Activated CD8-positive, alpha-beta memory T cell treated with anti-CD3 and anti-CD28 coated beads, Interleukin-2, amount 50 U/mL, for 24 hours (primary cell): ENCODE measurements around the gene SNX33.

ENCODE experiments used
- DNase-seq: peaks from one replicate; pipeline ENCODE4 v3.0.0-alpha.2; 2020; ENCODE audit errors: extremely low read depth

The SNX33 gene

DNA sequence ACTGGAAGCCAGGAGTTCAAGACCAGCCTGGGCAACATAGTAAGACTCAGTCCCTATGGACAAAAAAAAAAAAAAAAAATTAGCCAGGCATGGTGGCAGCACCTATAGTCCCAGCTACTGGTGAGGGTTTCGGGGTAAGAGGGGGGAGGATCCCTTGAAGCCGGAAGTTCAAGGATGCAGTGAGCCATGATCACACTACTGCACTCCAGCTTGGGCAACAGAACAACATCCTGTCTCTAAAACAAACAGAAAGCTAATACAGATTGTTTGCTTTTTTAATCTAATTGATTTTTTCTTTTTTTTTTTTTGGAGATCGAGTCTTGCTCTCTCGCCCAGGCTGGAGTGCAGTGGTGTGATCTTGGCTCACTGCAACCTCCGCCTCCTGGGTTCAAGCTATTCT is 6.1 kb upstream of the SNX33 start:
- no peak for DNase-seq

DNA sequence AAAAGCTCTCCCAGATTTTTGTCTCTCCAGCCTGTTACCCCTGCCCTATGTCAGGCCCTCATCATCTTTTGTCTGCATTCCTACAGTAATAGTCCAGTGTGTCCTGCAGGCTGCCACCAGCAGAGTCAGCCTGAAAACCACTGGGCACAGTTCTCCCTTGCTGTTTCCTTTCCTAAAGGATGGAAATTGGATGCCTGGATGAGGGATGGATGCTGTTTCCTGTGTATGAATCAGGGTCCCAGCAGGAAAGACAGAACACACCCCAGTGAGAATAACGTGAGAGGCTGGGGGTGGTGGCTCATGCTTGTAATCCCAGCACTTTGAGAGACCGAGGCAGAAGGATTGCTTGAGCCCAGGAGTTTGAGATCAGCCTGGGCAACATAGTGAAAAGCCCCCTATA is 3.3 kb upstream of the SNX33 start:
- no peak for DNase-seq

DNA sequence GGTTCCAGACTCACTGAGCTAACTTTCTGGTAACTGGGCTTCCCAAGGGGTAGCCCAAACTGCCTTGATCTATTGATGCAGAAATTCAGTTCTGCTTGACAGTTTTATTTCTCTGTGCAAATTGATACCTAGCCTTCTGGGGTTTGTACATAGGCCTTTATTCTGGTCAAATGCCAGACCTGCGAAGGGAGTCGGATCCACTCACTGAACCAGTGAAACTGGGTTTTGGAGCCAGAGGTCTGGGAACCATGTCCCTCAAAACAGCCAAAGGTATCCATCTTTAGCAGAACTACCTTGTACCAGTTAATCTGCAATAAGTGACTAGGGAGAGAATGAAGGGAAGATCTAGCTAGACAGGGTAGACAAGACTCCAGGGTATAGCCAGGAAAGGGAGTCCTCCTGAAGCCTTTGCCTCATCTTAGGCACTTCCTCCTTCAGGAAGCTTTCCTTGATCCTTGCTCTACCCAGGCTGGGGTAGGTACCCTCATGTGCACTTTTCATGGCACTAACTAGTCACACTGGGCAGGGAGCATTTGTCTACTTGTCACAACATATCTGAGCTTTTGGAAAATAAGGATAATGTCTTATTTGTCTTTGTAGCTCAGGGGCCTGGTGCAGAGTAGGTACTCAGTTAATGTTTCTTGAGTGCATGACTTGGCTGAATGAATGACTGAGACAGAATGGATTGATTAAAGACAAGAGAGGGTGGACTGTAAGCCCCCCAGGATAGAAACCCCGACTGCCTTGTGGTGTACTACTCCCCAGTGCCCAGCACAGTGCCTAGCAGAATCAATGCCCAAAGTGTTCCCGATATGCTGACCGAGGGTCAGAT is 1.4 kb upstream of the SNX33 start:
- no peak for DNase-seq

DNA sequence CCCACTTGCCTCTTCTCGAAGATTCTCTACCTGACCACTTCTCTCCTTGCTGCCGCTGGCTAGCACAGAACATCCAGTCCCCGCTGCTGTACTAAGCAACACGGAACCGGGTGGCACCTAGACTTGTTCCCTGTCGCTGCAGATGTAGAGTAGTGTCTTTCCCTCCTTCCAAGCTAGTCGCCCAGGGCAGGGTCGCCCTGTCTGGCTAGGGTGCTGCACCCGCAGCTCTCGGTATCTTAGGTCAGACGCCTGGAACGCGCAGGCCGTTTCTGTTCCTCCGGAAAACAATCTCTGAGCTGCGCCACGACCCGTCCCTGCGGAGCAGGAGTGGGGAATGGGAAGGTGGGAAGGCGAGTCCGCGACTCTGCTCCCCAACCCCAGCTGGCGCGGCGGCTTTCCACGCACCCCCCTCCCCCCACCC is 758 bp upstream of the SNX33 start:
- DNase-seq: no peak

DNA sequence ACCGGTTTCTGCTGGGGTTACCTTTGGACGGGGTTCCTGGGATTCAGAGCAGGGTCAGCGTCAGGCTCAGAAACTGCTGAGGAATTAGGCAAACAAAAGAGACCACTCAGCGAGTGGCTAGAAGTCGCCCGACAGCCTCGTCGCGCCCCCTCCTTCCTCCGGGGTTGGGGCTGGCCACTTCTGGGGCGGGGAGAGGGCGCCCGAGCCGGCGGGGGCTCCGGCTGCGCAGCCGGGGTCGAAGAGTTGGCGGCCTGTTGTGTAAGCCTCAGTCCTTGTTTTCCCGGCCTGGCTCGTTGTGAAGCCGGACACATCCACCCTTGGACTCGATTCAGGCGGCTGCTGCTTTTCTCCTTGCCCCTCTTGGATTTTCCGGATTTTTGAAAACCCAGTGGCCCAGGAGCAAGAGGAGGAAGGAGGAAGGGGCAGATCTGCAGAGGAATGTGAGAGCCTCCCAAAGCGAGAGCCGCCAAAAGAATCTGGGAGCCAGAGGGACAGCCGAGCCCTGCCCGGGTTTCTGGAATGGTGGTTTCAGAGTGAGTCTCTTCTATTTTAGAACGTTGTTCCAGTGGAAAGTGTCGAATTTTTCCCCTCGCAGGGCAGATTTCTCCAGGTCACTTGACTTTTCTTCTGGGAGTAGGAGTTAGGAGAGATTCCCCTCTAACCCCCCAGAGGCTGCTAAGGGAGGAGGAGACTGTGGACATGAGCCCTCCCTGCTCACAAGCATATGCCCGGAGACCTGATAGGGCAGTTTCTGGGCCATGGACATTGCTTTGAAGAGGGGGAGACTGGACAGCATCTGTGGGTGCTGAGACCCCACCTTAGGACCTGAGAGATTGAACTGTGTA is 666 bp downstream of the SNX33 start:
- DNase-seq: no peak

- no peak for DNase-seq
Measured at GRCh38 chr15:75649045-75649761, 1.5 kb downstream of the SNX33 start.

- DNase-seq: no peak
Measured at GRCh38 chr15:75649848-75650247, 2.1 kb downstream of the SNX33 start.

DNA sequence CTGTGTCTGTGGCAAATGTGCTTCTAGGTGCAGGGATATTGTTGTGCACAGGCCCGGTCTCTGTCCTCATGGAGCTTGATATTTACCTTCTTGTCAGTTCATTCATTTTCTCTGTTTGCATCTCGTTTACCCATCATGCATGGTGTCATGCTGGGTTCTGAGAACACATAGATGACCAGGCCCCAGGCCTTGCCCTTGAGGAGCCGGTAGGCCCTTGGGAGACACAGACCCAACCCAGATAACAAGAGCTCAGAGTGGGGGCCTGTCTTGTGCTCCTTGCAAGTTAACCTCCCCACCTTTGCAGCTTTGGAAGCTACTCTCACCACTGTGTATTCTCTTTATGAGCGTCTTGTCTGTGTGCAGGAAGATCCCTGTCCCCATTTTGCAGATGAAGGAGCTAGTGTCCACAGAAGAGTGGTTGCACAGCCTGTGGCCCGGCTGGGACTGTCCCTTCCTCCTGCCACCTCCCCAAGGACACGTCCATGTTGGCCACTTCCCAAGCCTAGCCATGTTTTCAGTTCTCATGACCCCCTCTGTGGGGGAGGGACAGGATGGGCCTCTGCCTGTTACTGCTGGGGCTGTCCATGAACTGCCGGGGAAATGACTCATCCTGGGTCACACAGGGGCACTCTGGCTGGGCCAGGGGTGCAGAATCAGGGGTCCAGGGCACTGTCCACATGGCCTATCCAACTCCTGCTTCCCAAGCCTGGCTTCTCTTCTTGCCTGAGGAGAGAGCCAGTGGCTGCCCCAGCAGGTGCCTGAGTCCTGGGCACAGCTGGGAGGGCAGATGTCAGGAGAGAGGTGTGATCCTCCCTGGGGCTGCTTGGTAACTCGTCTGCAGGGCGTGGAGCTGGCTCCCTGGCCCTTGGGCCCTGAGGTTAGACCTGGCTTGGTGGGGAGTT is 3.4 kb downstream of the SNX33 start:
- DNase-seq: no peak

- no peak for DNase-seq
Measured at GRCh38 chr15:75651810-75652543, 4.3 kb downstream of the SNX33 start.

- no peak for DNase-seq
Measured at GRCh38 chr15:75653347-75653913, 5.7 kb downstream of the SNX33 start.

DNA sequence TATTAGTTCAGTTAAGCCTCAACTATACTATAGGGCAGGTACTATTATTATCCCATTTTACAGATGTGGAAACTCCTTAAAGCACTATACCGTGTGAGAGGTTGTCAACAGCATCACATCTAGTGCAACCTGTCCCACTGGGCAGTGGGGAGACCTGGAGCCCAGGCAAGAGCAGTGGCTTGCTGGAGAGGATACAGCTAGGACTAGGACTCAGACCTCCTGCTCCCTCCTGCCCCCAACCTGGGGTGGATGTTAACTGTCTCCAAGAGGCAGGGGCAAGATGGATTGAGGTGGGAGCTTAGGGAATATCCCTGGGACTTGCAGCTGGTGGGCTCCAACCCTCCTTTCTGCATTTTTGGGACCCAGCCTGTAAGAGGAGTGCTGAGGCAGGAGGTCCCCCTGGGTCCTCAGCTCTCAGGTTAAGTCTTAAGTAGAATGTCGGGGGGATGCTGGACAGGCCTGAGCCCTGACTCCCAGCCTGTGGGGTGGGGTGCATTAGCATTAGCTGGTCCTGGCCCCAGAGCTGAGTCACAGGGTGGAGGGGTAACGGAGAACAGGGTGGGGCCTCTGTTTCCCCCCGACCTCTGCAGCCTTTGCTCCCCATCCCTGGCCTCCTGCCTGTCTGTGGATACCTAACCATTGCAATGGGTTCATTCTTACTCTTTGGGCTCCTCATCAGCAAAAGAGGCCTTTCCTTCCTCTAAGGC is 6.6 kb downstream of the SNX33 start:
- no peak for DNase-seq

DNA sequence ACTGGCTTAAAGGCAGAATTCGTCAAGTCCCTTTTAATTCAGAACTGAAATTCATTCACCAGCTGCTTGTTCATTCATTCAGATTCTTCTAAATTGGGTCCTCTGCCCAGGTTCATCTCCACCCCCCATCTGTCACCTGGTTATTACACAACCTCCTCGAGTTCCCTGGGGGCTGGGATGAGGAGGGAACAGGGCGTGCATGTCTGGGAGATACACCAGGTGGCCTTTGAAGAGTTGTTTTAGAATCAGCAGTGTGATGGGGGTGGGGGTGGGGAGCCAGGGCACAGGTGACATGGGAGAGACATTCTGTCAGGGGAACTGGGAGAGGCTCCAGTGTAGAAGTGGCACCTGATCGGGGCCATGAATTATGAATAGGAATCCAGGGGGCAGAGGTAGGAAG is 8.2 kb downstream of the SNX33 start:
- DNase-seq: no peak

DNA sequence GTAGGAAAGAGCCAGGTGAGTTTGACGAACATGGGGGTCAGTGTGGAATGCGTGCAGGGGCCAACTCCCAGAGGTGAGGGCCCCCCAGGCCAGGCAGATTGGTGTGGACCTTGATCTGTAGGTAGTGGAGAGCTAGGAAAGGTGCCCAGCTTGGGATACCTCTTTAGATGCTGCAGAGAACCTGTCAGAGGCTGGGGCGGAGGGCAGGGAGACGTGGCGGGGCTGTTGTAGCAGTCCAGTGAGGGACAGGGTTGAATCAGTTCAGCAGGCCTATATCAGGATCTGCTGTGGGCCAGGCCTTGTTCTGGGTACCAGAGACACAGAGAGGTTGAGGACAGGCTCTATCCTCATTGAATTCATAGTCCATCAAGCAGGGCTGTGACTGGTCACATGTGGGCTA is 8.6 kb downstream of the SNX33 start:
- no peak for DNase-seq

- no peak for DNase-seq
Measured at GRCh38 chr15:75656813-75657212, 9.1 kb downstream of the SNX33 start.

GRCh38 chr15:75659141-75659771 is 11.5 kb downstream of the SNX33 start:
- DNase-seq: no peak

GRCh38 chr15:75659928-75660645 is 12.4 kb downstream of the SNX33 start:
- DNase-seq: no peak

- DNase-seq: no peak
Measured at GRCh38 chr15:75661100-75661755, 13.5 kb downstream of the SNX33 start.

DNA sequence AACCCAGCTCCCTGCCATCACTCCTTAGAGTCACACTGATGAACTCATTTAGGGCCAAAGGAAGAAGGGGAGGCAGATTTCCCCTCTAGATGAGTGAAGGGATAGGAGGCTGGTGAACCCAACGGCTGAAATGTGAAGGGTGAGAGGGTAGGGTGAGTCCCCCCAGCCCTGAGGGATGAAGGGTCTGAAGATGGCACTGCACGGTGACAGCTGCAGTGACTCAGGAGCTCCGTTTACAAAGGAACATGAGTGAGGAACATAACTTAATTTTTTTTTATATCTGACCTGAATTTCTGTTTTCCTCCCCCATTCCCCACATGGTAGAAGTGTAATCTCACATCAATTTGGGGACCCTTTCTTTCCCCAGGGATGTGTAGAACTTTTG is 14.0 kb downstream of the SNX33 start:
- no peak for DNase-seq
